OCI-LY7 (cell line): ENCODE results near the gene TRIM40. TPM values are rescaled to one million over a fixed set of nuclear protein-coding genes. Genes with fewer than 3 reads are reported as not detected.

ENCODE experiments used
- BruUV-seq: library from RNA; stranded (reverse); fragments of 400-500 nt; replicated peaks from 2 replicates; lab custom pipeline; 2021; lab: Mats Ljungman, UMichigan
- CTCF ChIA-PET: fragments of 300-600 bp; sonication (Branson Sonifier 250); formaldehyde crosslinking; loops from one replicate; lab custom pipeline; 2022; ENCODE audit warnings: antibody characterized with exemption; ENCODE audit not compliant: unreplicated experiment; lab: Charles Lee
- POLR2A ChIA-PET: fragments of 300-600 bp; sonication (Branson Sonifier 250); formaldehyde crosslinking; loops from one replicate; lab custom pipeline; 2022; ENCODE audit warnings: antibody characterized with exemption; lab: Charles Lee
- DNase-seq: peaks from one replicate; pipeline ENCODE4 v3.0.0-alpha.2; 2015; ENCODE audit warnings: low spot score
- H2AFZ ChIP-seq: fragments of 200-600 bp; sonication (generic), shearing (Covaris generic); 2 replicates; pipeline ENCODE4 v1.6.1; 2014; ENCODE audit warnings: mild to moderate bottlenecking, antibody characterized with exemption, low read length, moderate library complexity
- H3K27ac ChIP-seq: fragments of 200-600 bp; sonication (generic); 2 replicates; pipeline ENCODE4 v1.5.1; 2014; ENCODE audit warnings: mixed run types, low read depth, mild to moderate bottlenecking, moderate library complexity, low read length, inconsistent platforms; ENCODE audit not compliant: poor library complexity, severe bottlenecking
- H3K36me3 ChIP-seq: fragments of 200-600 bp; sonication (generic); 2 replicates; pipeline ENCODE4 v1.6.1; 2014; ENCODE audit warnings: mild to moderate bottlenecking, antibody characterized with exemption, low read length, moderate library complexity, mixed read lengths; ENCODE audit not compliant: insufficient read depth
- H3K4me1 ChIP-seq: fragments of 200-600 bp; sonication (generic); 2 replicates; pipeline ENCODE4 v1.5.1; 2014; ENCODE audit warnings: mild to moderate bottlenecking, low read length; ENCODE audit not compliant: insufficient read depth, poor library complexity, severe bottlenecking
- H3K4me2 ChIP-seq: fragments of 200-600 bp; sonication (generic); 2 replicates; pipeline ENCODE4 v1.6.1; 2014; ENCODE audit warnings: mild to moderate bottlenecking, low read length
- H3K4me3 ChIP-seq: fragments of 200-600 bp; sonication (generic); 2 replicates; pipeline ENCODE4 v1.5.1; 2014; ENCODE audit warnings: mild to moderate bottlenecking, low read depth, low read length; ENCODE audit not compliant: poor library complexity, severe bottlenecking
- H3K79me2 ChIP-seq: fragments of 200-600 bp; sonication (generic); 2 replicates; pipeline ENCODE4 v1.6.1; 2016; ENCODE audit warnings: low read depth, mild to moderate bottlenecking, low read length, moderate library complexity, mixed read lengths; ENCODE audit not compliant: insufficient read depth
- H3K9me2 ChIP-seq: fragments of 200-600 bp; sonication (generic); 2 replicates; pipeline ENCODE4 v1.6.1; 2016; ENCODE audit warnings: mild to moderate bottlenecking, low read length, mixed read lengths; ENCODE audit not compliant: insufficient read depth
- H3K9me3 ChIP-seq: fragments of 200-600 bp; sonication (generic); 2 replicates; pipeline ENCODE4 v1.6.1; 2014; ENCODE audit warnings: mild to moderate bottlenecking, mixed run types, low read length, mixed read lengths
- H4K20me1 ChIP-seq: fragments of 200-600 bp; sonication (generic); 2 replicates; pipeline ENCODE4 v1.6.1; 2014; ENCODE audit warnings: mild to moderate bottlenecking, antibody characterized with exemption, low read length, moderate library complexity, mixed read lengths; ENCODE audit not compliant: insufficient read depth
- EZH2phosphoT487 ChIP-seq: fragments of 200-600 bp; sonication (generic); IDR thresholded peaks from 2 replicates; pipeline ENCODE4 v1.6.1; 2018; ENCODE audit warnings: low read depth, borderline replicate concordance, mild to moderate bottlenecking, mixed run types, antibody characterized with exemption, low read length, moderate library complexity, mixed read lengths
- intact Hi-C: fragments of 100-400 bp; cut with micrococcal nuclease; formaldehyde crosslinking; loops from one replicate; pipeline ENCODE4 v1.10.0; 2022; ENCODE audit not compliant: unreplicated experiment
- total RNA-seq, 2 experiments: library from RNA; depleted of rRNA in 1 of 2; stranded (reverse); fragments of >200 nt in 1 of 2; shearing (Covaris generic) in 1 of 2; gene quantifications; 2 replicates each; pipeline ENCODE4 v1.2.3, GENCODE V29; 2014 to 2022
- TF ChIP-seq, protein P1 (sequence below): fragments of 200-600 bp; sonication (generic); conservative IDR thresholded peaks from 2 replicates; pipeline ENCODE4 v1.5.1; 2014; ENCODE audit warnings: mild to moderate bottlenecking, antibody characterized with exemption, low read length, moderate library complexity, mixed read lengths

TRIM40 gene
- total RNA-seq, 2 experiments from 2014 or later = not detected

DNA sequence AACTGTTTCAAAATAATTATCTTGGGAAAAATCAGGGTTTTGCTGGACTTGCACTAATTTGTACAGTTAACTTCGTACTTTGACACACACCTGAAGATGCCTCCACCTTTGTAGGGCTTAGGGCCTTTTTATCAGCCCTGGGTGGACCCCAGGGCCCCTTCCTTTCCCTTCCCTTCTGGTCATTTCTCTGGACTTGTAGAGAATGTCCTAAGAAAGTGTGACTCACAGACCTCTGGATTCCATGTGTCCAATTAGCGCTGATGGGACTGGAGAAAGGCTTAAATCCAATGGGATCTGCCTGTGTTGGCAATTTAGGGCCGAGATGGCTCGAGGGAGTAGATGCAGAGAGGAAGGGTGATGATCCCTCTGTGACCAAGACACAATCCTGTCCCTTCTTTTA lies 36.7 kb downstream of the TRIM40 start:
- TF ChIP-seq, protein P1, sequence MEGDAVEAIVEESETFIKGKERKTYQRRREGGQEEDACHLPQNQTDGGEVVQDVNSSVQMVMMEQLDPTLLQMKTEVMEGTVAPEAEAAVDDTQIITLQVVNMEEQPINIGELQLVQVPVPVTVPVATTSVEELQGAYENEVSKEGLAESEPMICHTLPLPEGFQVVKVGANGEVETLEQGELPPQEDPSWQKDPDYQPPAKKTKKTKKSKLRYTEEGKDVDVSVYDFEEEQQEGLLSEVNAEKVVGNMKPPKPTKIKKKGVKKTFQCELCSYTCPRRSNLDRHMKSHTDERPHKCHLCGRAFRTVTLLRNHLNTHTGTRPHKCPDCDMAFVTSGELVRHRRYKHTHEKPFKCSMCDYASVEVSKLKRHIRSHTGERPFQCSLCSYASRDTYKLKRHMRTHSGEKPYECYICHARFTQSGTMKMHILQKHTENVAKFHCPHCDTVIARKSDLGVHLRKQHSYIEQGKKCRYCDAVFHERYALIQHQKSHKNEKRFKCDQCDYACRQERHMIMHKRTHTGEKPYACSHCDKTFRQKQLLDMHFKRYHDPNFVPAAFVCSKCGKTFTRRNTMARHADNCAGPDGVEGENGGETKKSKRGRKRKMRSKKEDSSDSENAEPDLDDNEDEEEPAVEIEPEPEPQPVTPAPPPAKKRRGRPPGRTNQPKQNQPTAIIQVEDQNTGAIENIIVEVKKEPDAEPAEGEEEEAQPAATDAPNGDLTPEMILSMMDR = no peak
- no peak for TF ChIP-seq EZH2phosphoT487
- intact Hi-C loops = no loop called here
- Histone ChIP-seq H3K27ac (no peak overlapping the region), H4K20me1 (no peaks in the 10 kb centered on the region), H3K9me3 (no peaks in the 10 kb centered on the region), H3K79me2 (no peaks in the 10 kb centered on the region), H3K4me2 (no peak overlapping the region), H3K4me3 (no peak overlapping the region), H3K4me1 (no peaks in the 10 kb centered on the region), H3K9me2 (no peaks in the 10 kb centered on the region), H2AFZ (no peak overlapping the region), H3K36me3 (no peaks in the 10 kb centered on the region)
- BruUV-seq = no TSS peak
- ChIA-PET CTCF (no interaction called here), POLR2A (no interaction called here)
- no peak for DNase-seq

DNA sequence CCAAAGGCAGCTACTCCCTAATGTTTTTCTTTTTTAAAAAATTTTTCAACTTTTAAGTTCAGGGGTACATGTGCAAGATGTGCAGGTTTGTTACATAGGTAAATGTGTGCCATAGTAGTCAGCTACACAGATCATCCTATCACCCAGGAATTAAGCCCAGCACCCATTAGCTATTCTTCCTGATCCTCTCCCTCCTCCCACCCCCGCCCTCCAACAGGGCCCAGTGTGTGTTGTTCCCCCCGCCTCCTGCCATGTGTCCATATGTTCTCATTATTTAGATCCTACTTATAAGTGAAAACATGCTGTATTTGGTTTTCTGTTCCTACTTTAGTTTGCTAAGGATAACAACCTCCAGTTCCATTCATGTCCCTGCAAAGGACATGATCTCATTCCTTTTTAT lies 39.8 kb downstream of the TRIM40 start:
- H3K79me2 ChIP-seq = no peaks in the 10 kb centered on the region
- H3K4me1 ChIP-seq = no peaks in the 10 kb centered on the region
- ChIA-PET CTCF (no interaction called here), POLR2A (interaction anchor here (0.7 kb wide), 1 partner anchor 898 kb away, joined by 3 read pairs; no protein-coding TSS in a partner anchor)
- peaks cover 12% of the 10 kb centered on the region for H3K9me3 ChIP-seq
- TF ChIP-seq, protein P1 = no peak
- TF ChIP-seq EZH2phosphoT487 = no peak
- H3K36me3 ChIP-seq = no peaks in the 10 kb centered on the region
- intact Hi-C loops = no loop called here
- no peak overlapping the region for H3K4me3 ChIP-seq
- no peak overlapping the region for H2AFZ ChIP-seq
- no peaks in the 10 kb centered on the region for H3K9me2 ChIP-seq
- H3K27ac ChIP-seq = no peak overlapping the region
- H3K4me2 ChIP-seq = no peak overlapping the region
- H4K20me1 ChIP-seq = no peaks in the 10 kb centered on the region
- DNase-seq = no peak
- no TSS peak for BruUV-seq

DNA sequence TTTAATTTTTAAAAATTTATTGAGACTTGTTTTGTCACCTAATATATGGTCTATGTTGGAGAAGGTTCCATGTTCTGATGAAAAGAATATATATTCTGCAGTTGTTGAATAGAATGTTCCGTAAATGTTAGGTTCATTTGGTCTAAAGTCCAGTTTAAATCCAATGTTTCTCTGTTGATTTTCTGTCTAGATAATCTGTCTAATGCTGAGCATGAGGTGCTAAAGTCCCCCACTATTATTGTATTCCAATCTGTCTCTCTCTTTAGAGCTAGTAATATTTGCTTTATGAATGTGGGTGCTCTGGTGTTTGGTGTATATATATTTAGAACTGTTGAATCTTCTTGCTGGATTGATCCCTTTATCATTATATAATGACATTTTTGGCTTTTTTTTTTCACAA lies 42.9 kb downstream of the TRIM40 start:
- intact Hi-C loops = no loop called here
- Histone ChIP-seq H3K9me2 (no peaks in the 10 kb centered on the region), H3K4me1 (no peaks in the 10 kb centered on the region), H3K79me2 (no peaks in the 10 kb centered on the region), H3K4me2 (no peak overlapping the region), H4K20me1 (no peaks in the 10 kb centered on the region), H3K36me3 (no peaks in the 10 kb centered on the region), H3K9me3 (peaks cover 12% of the 10 kb centered on the region), H2AFZ (no peak overlapping the region), H3K4me3 (no peak overlapping the region), H3K27ac (no peak overlapping the region)
- no peak for DNase-seq
- ChIA-PET CTCF (no interaction called here), POLR2A (no interaction called here)
- TF ChIP-seq, protein P1 = no peak
- TF ChIP-seq EZH2phosphoT487 = no peak
- BruUV-seq = no TSS peak
